Amniotic stem cell (primary cell): ENCODE results near the gene TMEM154.

Source experiments
- DNase-seq: peaks from one replicate; lab custom pipeline; 2025; lab: John Stamatoyannopoulos, UW

Gene TMEM154

GRCh38 chr4:152679414-152680281 is at the start of gene TMEM154:
TSS of gene TMEM154 (minus strand) at chr4:152679997. CDS start at chr4:152679933, 64 bp downstream.
- DNase-seq: no peak

DNA sequence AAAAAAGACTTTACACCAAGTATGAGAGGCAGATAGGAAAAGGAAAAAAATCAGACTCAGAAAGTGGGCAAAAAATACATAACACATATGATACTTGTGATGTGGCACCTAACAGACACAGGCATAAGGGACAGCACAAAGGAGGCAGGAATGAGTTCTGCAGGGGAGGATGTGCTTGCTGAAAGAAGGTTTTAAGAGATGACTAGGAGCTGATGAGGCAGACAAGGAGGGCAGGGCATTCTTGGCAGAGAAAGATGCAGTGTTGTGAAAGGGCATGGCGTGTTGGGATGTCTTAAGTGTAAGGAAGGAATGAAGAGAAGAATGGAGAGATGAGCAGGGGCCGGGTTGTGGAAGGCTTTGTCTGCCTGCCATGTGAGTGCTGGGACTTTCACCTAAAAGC is 49.7 kb upstream of the TMEM154 start:
- DNase-seq: no peak

- DNase-seq: no peak
These were observed 48.5 kb upstream of the TMEM154 start for GRCh38 chr4:152728343-152728742.

GRCh38 chr4:152727784-152728183 is 48.0 kb upstream of the TMEM154 start:
- DNase-seq: no peak

DNA sequence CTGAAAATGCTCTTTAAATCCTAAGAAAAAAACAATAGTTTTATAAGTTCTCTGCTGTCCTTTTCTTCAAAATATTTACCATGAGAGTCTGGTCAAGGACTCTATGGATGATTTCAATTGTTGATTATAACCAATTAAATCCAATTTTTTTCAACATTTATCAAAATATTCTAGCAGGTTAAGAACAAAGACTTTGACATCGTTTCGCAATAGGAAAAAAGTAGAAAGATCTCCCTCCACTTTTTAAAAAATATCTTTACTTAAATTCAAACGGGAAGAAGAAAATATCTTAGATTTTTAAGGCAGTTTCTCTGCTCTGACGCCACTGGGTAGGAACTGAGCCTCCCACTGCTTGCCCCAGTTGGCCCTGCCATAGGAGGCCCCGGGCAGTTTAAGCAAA is 44.7 kb upstream of the TMEM154 start:
- DNase-seq: no peak

DNA sequence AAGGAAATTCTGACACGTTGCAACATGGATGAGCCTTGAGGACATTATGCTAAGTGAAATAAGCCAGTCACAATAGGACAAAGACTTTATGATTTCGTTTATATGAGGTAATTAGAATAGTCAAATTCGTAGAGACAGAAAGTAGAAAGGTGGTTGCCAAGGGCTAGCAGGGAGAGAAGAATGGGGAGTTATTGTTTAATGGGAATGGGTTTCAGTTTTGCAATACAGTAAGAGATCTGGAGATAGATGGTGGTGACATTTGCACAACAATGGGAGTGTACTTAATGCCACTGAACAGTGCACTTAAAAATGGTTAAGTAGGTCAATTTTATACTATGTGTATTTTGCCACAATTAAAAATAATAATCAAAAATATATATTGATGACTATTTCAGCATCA is 43.4 kb upstream of the TMEM154 start:
- DNase-seq: no peak

GRCh38 chr4:152719801-152720556 is 40.2 kb upstream of the TMEM154 start:
- DNase-seq: no peak

- no peak for DNase-seq
These were observed 39.5 kb upstream of the TMEM154 start for GRCh38 chr4:152719291-152719690.

DNA sequence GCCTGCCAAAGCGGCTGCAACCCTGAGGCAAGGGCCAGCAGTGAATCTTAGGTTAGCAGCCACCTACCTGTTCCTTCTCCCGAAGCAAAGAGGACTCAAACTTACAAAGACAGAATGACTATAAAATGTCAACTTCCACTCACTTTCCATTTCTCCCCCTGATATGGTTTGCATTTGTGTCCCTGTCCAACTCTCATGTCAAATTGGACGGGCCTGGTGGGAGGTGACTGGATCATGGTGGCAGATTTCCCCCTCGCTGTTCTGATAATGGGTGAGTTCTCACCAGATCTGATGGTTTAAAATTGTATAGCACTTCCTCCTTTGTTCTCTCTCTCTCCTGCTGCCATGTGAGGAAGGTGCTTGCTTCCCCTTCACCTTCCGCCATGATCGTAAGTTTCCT is 35.3 kb upstream of the TMEM154 start:
- DNase-seq: no peak

DNA sequence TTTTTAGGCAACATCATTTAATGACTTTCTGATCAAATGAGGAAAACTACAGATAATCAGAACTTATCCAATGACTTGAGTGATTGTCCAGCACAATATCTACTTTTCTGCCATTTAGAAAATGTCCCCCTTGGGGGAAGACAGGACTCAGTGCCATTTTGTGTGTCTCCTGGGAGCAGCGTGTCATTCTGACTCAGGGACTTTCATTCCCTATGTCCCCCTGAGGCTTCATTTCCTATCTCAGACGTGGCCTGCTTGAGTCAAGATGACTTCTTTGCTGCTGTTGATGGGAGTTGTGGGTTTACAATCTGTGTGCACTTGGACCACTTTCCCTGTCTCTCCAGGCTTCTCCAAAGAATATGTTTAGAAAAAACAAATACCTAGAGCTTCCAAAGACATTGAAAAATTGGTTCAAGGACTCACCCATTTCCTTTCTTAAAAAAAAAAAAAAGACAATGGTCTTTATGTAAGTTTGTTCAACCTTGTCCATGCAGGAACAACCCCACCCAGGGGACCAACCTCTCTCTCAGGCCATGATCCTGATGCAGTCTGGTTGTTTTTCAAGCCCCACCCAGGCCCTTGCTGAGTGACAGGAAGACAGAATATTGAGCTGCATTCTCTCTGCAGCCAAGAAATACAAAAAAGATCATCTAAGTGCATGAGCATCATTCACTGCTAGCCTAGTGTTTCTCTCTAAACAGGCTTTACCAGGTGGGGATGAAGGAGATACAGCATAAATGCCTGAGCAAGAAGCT is 34.3 kb upstream of the TMEM154 start:
- no peak for DNase-seq

DNA sequence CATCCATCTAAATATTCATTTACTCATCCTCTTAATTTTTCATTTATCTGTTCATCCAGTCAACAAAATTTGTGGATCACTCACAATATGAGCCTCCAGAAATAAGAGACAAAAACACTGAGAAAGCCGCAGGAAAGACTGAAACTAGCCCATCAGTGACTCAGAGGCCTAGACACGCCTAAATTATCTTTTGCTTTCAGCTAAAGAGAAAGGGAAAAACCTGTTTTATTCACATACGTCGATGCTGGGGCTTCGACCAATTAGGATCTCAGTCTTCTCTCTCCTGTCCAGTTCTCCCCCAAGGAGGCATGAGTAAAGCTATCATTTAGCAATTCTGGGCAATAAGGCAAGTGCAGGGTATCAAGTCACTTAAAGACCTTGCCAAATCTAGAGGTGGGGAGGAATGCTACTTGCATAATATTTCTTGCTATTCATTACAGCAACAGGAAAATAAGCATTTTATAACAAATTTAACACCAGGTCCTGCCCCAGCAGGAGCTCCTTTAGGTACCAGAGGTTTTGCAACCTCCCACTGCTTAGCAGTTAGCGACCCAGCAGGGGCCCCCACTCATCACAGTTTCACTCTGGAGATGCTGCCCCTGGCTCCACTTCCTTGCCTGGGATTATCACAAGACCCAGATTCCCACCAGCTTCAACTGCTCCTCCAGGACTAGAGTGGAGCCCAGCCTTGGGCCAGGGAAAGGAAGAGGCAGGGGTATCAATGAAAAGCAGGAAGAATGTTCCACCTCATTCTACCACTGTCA is 30.1 kb upstream of the TMEM154 start:
- DNase-seq: no peak

DNA sequence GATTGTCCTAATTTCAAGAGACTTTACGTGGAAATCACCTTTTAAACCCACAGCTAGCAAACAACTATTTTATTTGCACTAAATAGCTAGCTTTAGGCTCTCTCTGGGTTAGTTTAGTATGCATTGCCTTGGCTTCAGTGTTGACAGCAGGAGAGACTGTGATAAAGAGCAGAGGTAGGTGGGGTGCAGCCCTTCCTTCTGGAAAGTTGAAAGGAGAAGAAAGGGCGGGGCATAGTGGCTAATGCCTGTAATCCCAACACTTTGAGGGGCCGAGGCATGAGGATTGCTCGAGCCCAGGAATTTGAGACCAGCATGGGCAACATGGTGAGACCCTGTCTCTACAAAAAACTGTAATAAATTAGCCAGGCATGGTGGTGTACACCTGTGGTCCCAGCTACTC is 29.0 kb upstream of the TMEM154 start:
- DNase-seq: no peak

DNA sequence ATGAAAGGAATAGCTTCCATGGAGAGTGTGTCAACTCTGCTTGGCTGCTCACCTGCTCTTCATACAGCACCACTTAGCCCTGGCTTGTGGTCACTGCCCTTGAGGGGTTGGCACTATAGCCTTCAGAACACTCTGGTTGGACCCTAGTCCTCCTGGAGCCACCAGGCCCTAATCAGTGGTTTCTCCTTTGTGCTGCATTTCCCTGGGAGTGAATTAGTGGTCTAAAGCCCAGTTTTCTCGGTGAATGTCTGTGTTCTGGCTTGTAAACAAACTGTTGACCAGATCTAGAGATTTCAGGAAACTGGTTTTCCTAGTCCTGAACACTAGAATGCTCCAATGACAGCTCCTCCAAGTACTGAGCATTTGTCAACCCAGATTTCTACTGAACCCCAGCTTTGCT is 28.6 kb upstream of the TMEM154 start:
- DNase-seq: no peak

GRCh38 chr4:152707632-152708031 is 27.8 kb upstream of the TMEM154 start:
- no peak for DNase-seq

GRCh38 chr4:152705903-152706302 is 26.1 kb upstream of the TMEM154 start:
- DNase-seq: no peak

- no peak for DNase-seq
These were observed 25.0 kb upstream of the TMEM154 start for GRCh38 chr4:152704788-152705187.

DNA sequence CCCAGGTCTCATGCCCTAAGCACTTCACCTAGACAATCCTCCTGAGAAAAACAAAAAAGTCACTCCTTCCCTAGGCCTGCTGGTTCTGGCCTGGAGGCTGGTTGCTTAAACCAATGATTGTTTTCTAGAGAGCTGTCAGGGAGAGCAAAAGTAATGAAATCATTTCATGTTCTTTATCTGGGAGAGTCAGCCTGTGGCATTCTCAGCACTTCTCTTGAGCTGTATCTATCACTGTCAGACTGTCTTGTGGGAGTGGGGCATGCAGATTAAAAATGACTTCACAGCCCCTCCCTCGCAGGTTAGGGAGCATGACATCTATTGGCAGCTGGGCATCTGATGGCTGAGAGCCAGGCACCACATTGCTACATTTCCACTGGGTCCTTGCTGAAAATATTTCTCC is 20.4 kb upstream of the TMEM154 start:
- no peak for DNase-seq

GRCh38 chr4:152699313-152699712 is 19.5 kb upstream of the TMEM154 start:
- DNase-seq: no peak

DNA sequence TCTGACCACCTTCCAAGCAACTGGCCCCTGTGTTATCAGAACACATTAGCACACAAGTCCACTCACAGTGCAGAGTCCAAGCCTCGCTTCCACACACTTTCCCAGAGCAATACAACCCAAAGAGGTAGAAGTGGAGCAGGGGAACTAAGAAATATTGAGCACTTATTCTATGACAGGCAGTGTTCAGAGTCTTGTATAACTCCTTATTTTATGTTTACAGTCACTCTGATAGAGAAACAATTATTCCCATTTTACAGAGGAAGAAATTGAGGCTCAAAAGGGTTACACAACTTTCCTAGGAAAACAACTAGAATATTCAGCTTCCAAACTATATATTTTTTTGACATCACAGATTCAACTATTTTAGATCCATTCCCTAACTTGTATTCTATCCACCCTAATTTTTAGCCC is 18.3 kb upstream of the TMEM154 start:
- DNase-seq: no peak

- no peak for DNase-seq
These were observed 17.7 kb upstream of the TMEM154 start for GRCh38 chr4:152697284-152698088.

DNA sequence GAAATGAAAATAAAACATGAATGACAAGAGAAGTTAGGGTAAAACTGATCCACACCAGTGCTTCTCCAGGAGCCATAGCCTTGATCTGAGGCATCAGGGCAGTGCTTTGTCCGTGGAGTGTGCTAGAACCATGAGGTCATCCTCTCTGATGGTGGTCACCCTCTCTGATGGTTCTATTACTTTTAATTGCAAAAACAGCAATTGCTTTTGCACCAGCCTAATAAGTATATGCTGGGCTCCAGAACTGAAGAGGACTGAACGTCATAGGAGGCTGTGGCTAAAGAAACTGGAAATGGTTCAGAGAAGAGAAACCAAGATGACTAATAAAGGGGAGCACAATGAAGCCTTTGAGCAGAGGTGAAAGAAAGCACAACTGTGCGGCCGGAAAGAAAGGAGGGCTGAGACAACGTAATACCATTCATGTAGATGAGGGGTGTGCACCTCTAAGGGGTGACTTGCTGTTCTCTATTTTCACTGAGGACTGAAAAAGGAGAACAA is 17.0 kb upstream of the TMEM154 start:
- no peak for DNase-seq
